GM18870 (cell line): Measurements from ENCODE around the gene PRELP.

Experiments
- ATAC-seq: cut with Tn5 transposase; IDR thresholded peaks from one replicate; pipeline ENCODE4 v1.9.1; 2021; ENCODE audit warnings: moderate library complexity; ENCODE audit not compliant: unreplicated experiment

PRELP gene

DNA sequence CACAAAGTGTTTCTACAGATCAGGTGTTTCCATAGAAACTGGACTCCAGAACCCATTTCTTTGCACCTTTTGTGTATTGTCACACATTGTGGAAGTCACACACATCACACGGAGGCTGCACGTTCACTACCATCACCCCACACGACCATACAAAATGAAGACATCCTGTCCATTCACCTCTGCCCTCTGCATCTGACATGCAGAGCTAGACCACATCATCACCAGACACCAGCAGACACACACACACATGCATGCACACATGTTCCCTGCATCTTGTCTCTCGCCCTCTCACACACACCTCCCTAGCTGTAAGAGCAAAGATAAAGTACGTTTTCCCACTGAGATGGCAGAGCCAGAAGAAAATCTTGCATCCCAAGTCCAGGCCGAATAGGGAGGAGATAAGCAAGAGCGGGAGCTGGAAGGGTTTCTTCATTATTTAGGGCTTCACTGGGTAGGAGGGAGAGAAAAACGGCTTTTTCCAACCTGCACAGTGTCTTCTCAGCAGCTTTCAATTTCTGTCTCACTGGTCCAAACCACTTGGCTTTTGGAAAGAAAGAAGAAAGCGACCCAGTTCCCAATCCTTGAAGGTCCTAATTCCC is 709 bp downstream of the PRELP start:
- no peak for ATAC-seq

DNA sequence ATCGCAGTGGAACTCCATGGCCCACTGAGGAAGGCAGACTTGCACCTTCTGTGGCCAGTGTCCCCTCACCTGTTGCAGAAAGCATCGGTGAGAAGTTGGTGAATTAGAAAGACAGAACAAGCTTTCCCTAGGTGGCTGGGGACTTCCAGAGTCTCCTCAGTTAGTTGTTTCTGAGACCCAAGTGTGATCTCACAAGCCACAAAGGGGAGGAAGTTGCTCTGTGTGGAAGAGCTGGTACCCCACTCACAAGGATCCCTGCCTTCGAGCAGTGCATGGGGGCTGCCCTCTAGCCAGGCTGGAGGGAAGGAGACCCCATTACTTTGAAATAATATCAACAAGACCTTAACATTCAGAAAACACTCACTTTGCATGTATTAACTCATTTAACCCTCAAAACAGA is 2.1 kb downstream of the PRELP start:
- no peak for ATAC-seq

DNA sequence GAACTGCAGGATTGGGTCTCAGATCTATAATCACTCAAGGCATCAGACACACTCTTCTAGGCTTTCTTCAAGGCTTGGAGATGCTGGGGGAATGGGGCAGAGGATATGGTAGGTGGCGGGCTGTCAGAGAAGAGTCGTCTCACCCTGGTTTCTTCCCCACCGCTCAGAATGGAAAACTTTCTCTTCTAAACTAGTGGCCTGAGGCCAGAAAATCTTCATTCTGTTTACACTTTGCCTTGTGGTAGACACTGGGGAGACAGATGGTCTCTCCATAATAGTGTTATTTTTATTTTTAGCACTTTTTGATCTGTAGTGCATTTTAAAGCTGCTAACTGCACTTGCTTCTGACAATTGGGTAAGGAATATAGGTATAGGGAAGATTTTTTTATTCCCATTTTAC is 2.6 kb downstream of the PRELP start:
- no peak for ATAC-seq

DNA sequence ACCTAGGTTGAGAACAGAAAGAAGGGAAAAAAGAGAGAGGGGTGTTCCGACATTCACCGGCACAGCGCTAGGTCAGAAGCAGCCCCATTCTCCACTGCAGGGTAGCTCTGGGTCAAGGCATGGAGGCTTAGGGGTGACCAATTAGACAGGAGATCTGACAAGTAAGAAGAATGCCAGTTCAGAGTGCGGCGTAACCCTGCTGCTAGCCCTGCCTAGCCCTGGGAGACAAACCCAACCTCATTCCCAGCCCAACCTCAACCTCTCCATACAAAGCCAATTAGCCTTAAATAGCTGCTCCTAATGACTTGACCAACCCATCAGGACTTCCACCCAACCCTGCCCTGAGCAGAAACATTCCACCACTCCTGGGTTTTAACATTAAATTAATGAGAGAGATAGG is 3.4 kb downstream of the PRELP start:
- ATAC-seq = no peak

DNA sequence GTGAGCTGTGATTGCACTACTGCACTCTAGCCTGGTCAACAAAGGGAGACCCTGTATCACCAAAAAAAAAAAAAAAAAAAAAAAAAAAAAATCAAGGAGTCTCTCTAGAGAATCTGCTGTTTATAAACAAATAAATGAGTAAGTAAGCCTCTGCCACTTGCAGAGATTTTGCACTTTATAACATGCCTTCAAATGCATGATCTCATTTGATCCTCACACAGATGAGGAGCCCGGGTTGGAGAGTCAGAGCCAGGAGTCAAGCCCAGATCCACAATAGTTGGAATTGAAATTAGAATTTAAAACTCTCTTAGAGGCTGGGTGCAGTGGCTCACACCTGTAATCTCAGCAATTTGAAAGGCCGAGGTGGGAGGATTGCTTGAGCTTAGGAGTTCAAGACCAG is 4.0 kb downstream of the PRELP start:
- ATAC-seq = no peak

DNA sequence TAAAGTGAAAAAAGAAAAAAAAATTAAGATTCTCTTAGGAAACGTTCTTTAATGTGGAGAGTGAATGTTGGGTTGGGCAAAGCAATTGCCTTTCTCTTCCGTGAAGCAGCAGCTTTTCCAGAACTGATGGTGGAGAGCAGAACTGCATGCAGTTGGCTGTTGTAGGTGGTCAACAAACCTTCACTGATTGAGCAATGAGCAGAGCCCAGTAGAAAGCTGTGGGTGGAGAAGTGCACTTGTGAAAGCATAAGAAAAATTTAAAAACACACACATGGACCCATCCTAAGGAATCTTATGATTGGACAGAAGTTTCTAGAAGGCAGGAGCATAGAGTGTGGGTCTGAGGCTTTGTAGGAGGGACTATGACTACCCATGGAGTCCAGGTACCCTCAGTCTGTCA is 4.5 kb downstream of the PRELP start:
- ATAC-seq = no peak

DNA sequence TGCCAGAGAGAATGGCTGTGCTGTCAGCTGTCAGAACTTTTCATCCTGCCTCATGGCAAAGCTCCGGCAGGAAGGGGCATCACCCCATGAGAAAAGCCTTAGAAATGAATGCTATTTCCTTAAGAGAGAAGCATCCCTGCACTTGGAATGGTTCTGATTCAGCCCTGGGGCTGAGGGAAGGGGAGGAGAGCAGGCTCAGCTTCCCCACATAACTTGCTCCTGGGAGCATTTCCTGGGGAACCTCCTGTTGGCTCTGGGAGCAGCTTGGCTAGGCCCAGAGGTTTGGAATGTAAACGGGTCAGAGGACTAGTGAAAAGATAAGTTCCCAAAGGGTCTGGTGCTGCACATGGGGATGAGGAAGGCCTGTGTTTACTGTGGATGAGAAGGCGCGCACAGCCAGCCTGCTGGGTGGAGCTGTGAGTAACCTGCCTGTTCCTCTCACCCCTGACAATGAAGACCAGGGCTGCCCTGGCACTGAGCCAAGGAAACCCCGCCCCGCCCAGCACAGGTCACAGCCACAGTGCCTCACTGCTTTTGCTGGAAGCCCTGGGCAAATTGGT is 5.0 kb downstream of the PRELP start:
- ATAC-seq = no peak

DNA sequence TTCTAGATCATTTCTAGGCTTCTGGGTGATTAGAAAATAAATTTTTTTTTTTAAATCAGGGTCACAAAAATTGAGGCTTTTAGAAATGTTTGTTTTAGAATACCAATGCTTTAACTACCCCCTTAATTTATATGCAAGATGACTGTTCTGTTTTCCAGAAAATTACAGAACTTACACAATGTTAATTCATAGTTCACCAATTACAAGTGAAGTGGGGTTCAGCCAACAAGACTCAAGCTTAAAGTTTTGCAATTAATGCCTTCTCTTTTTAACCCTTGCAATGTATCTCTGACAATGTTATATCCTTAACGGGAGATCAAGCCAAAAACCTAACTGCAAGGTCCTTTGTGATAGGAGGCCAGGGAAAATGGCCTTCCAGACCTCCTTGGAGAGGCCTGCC is 5.6 kb downstream of the PRELP start:
- no peak for ATAC-seq

DNA sequence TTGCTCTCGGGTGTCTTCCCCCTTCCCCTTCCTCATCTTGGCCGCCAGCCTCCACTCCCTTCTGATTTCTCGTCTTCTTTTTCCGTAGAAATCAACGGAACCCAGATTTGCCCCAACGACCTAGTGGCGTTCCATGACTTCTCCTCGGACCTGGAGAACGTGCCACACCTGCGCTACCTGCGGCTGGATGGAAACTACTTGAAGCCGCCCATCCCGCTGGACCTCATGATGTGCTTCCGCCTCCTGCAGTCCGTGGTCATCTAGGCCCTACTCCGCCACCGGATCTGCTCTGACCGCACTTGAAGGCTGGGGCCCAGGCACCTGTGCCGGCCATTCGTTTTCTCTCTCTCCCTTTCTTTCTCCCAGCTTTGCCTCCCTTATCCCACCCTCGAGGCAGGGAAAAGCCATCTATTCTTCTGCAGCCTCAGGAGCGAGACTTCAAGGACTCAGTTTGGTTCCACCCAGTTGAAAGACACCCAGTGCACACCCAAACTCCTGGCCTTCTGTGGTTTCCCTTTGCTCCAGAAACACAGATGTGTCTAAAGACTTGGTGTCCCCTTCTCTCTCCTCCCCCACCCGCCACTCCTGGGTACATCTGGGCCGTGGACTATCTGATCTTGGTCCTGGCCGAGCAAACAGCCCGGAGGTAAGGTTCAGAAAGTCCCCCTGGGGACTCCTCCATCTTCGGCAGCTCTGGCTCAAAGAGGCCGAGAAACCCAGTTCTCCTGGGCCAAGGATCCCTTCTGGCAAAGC is 11.2 kb downstream of the PRELP start:
- no peak for ATAC-seq

DNA sequence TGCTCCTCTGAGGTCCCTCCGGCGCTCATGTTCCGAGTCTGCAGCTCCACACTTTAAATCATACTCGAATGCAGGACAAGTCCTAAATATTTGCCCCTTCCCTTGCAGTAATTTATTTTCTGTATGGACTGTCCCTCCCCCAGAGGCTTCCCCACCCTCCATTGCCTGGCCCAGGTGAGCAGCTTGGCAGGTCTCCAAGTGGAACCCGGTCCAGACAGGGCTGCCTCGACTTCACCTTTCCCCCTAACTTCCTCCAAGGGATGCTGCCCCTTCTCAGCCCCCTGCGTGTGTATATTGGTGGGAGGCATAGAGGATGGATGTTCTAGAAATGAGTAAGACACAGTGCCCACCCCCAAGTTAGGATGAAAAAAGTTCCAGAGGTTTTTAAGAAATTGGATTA is 12.9 kb downstream of the PRELP start:
- ATAC-seq = no peak

DNA sequence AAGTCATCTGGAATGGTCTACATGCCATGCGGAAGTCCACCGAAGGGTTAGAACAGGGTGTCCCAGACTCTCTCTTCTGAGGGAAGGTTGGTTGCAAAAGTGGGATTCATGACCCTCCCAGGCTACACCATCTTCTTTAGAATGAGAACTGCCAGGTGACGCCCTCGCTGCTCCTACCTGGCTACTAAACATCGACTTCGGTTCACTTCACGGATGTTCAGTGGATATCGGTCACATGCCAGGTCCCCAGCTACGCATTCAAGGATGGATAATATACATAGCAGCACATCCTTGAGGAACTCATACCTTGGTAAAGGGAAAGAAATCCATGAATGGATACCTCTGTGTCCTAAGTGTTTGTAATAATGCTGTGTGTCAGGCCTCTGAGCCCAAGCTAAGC is 15.0 kb downstream of the PRELP start:
- ATAC-seq = no peak

DNA sequence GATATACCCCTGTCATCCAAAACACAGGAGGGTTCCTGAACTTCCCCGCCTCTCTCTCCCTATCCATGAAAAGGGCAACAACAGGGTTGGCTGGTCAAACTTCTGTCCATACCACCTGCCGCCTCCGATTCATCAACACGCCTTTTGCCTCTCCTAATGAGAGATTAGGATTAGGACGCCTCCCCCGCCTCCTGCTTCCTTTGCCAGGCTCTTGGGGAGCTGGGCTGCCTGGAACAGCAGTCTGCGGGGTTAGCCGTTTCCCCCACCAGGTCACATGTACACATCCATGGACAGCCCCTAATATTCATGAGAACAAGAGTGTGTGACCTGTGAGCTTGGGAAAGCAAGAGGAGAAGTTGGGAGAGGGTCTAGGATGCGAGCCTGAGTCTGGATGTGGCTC is 16.1 kb downstream of the PRELP start:
- no peak for ATAC-seq

DNA sequence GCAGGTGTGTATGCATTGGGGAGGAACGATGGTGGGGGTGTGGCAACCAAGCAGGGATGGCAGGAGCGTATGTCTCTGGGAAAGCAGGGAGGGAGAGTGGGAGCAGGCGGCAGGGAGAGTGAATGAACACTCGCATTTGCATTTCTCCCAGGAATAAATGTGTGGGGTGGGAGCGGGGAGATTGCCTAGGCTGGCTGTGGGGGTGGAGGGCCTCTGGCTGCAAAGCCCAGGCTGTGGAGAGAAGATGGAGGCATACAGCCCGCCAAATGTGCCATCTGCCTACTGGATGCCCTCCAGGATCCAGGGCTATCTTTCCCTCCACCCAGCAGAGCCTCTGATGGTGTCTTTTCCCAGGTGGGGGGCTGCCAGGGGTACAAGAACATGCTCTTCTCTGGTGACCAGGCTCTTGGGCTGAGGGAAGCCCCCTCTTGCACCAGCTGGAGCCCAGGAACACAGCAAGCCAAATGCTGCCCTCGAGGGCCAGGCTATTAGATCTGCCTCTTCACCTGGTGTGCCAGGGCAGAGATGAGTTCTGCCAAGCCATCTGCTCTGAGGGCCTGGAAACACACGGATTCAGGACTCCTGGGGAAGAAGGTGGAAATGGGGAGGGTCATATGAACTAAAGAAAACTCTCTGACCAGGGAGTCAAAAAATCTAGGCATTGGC is 16.6 kb downstream of the PRELP start:
- no peak for ATAC-seq

DNA sequence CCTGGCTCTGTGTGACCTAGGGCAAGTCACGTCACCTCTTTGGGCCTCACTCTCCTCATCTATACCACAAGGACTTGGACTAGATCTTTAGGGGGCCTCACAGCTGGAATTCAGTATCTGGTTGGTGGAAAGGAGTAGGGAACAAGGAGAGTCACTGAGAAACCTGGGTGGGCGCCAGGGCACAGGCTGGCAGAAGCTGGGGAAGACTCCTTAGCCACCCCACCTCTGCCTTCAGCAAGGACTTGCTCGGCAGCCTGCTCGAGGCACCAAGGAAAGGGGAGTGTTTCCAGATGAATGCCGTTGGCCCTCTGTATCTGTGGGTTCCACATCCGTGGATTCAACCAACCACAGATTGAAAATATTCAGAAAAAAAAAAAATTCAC is 17.1 kb downstream of the PRELP start:
- no peak for ATAC-seq

DNA sequence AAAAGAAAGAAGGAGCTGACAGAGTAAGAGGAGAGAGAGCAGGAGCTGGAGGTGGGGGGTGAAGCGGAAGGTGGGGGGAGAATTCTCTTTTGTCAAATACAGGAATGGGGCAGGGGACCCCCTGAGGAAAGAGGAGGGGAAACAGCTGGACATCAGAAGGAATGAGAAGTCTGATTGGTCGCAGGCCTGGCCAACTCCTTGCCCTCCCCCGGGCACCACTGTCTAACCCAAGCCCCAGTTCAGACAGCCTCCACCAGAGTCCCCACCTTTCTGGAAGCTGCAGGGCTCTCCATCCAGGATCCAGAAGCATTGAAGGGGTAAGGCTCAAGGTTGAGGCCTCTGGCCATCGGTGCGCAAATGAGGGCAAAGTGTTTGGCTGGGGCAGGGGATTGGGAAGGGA is 18.3 kb downstream of the PRELP start, which contains the start of gene OPTC:
Gene OPTC, plus strand, starts transcription at position 253 of the 400 bp plus-strand sequence. CDS start 1,853 bp downstream, outside the sequence.
- ATAC-seq = no peak

DNA sequence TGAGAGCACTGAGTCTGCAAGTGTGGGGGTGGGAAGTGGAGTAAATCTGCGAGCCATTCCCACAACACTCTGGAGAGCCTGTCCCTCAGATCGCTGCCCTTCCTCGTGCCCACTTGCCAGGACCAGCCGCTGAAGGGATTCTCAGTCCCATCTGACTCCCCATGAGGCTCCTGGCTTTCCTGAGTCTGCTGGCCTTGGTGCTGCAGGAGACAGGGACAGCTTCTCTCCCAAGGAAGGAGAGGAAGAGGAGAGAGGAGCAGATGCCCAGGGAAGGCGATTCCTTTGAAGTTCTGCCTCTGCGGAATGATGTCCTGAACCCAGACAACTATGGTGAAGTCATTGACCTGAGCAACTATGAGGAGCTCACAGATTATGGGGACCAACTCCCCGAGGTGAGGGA is 20.2 kb downstream of the PRELP start:
- ATAC-seq = no peak

DNA sequence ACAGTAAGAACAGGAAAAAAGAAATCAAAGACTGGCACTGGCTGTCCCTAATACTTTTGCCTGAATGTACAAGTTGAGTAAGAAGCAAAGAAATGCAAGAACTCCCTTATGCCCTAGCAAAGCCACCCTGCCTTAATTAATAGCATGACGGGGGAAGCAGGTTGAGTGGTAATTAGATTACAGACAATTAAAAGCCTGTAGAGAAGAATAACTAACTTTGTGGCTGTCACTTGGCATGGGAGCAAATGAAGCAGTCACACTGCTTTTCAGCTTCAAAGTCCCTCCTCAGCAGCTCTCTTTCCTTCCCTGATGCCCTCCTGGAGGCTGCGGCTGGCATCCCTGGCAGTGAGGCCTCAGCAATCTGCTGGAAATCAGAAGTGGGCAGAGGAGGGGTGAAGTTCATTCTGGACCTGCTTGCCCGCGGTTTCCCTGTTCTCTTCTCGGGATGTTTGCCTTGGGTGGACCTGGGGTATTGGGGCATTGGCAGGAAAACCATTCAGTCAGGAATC is 21.7 kb downstream of the PRELP start:
- ATAC-seq = no peak

DNA sequence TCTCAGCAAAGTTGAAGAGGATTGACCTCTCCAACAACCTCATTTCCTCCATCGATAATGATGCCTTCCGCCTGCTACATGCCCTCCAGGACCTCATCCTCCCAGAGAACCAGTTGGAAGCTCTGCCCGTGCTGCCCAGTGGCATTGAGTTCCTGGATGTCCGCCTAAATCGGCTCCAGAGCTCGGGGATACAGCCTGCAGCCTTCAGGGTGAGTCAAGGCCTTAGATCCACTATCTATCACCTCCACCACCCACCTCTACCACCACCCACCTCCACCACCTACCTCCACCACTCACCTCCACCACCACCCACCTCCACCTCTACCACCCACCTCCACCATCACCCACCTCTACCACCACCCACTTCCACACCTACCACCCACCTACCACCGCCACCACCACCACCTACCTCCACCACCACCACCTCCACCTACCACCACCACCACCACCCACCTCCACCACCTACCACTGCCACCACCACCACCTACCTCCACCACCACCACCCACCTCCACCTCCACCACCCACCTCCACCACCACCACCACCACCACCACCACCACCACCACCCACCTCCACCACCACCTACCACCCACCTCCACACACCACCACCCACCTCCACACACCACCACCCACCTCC is 24.2 kb downstream of the PRELP start:
- no peak for ATAC-seq

DNA sequence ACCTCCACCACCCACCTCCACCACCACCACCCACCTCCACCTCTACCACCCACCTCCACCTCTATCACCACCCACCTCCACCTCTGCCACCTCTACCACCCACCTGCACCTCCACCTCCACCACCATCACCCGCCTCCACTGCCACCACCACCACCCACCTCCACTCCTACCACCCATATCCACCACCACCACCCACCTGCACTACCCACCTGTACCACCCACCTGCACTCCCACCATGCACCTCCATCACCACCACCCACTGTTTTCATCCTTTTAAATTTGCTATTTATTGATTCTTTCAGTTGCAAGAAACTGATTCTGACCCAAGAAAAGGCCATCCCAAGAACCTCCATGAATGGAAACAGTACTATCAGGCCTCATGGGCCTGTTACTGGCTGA is 24.7 kb downstream of the PRELP start:
- no peak for ATAC-seq

DNA sequence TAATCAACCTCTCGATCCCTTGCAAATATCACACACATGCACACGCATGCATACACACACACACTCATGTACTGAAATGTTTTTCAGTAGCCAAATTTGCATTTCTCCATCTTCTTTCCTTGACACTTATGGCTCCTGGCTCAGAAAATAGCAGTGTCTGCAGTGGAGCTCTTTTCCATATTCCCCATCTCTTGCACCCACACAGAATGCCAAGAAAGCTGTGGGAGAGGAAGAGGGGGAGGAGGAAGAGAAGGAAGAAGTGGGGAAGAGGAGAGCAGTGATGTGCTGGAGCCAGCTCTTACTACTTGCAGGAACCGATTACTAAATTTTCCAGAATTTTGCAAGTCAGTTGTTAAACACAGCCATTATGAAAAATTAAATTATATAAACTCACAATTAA is 28.2 kb downstream of the PRELP start:
- ATAC-seq = no peak
